HepG2 (cell line): ENCODE data around the gene PPRC1. TPM values are rescaled to one million over a fixed set of nuclear protein-coding genes. Genes with fewer than 3 reads are reported as not detected.

Experiments
- ARID4A ChIP-seq: sonication (generic); formaldehyde crosslinking; IDR thresholded peaks from 2 replicates; pipeline ENCODE4 v1.5.0; 2020; ENCODE audit warnings: mild to moderate bottlenecking, missing genetic modification reagents, borderline replicate concordance
- CCAR2 ChIP-seq: fragments of 200-400 bp; formaldehyde crosslinking; optimal IDR thresholded peaks from 2 replicates; pipeline ENCODE3; 2018; ENCODE audit warnings: low read depth, mild to moderate bottlenecking, low read length, moderate library complexity
- CHD2 ChIP-seq: IDR thresholded peaks from 2 replicates; pipeline ENCODE4 v1.6.1; 2011; ENCODE audit warnings: low read depth, low read length, improper control_type of control experiment
- FOSL1 ChIP-seq: sonication (generic); formaldehyde crosslinking; IDR thresholded peaks from 2 replicates; pipeline ENCODE4 v1.9.0; 2021; ENCODE audit warnings: missing genetic modification reagents, borderline replicate concordance
- HOXD1 ChIP-seq: sonication (generic); formaldehyde crosslinking; IDR thresholded peaks from 2 replicates; pipeline ENCODE4 v1.5.0; 2020; ENCODE audit warnings: missing genetic modification reagents
- MATR3 ChIP-seq: sonication (generic); formaldehyde crosslinking; IDR thresholded peaks from 2 replicates; pipeline ENCODE4 v1.4.0; 2020; ENCODE audit warnings: missing genetic modification reagents
- MAZ ChIP-seq, 2 experiments: sonication (generic) in 1 of 2; formaldehyde crosslinking in 1 of 2; IDR thresholded peaks; 2 replicates each; pipeline versions ENCODE4 v1.5.0 to v1.6.1; 2012 to 2020; ENCODE audit warnings: low read depth in 2 of 2, mild to moderate bottlenecking in 2 of 2, borderline replicate concordance in 1 of 2, improper control_type of control experiment in 1 of 2, low read length in 1 of 2, missing genetic modification reagents in 1 of 2, moderate library complexity in 1 of 2
- MYC ChIP-seq: sonication (generic); formaldehyde crosslinking; IDR thresholded peaks from 2 replicates; pipeline ENCODE4 v1.9.0; 2021; ENCODE audit warnings: missing genetic modification reagents, borderline replicate concordance
- NFE2L1 ChIP-seq: sonication (generic); formaldehyde crosslinking; IDR thresholded peaks from 2 replicates; pipeline ENCODE4 v1.4.0; 2020; ENCODE audit warnings: missing genetic modification reagents, mild to moderate bottlenecking, borderline replicate concordance
- PAX8 ChIP-seq: sonication (generic); formaldehyde crosslinking; IDR thresholded peaks from 2 replicates; pipeline ENCODE4 v1.8.0; 2022; ENCODE audit warnings: mild to moderate bottlenecking, missing genetic modification reagents, borderline replicate concordance
- POLR2G ChIP-seq: fragments of 200-400 bp; formaldehyde crosslinking; IDR thresholded peaks from 2 replicates; pipeline ENCODE4 v1.6.1; 2018; ENCODE audit warnings: mild to moderate bottlenecking, low read depth, low read length, moderate library complexity
- RARA ChIP-seq: IDR thresholded peaks from 2 replicates; pipeline ENCODE4 v1.6.1; 2016; ENCODE audit warnings: missing genetic modification reagents, missing compliant biosample characterization
- RNF2 ChIP-seq: fragments of 450-650 bp; conservative IDR thresholded peaks from 2 replicates; pipeline ENCODE4 v1.6.1; 2016; ENCODE audit warnings: low read depth
- SAFB2 ChIP-seq: sonication (generic); formaldehyde crosslinking; IDR thresholded peaks from 2 replicates; pipeline ENCODE4 v1.5.1; 2020; ENCODE audit warnings: missing genetic modification reagents, low read depth, mild to moderate bottlenecking, borderline replicate concordance
- SOX13 ChIP-seq, 3 experiments: fragments of 450-650 bp in 1 of 3; sonication (generic) in 1 of 3; formaldehyde crosslinking in 1 of 3; IDR thresholded peaks in 2 of 3; conservative IDR thresholded peaks in 1 of 3; 2 replicates each; pipeline versions ENCODE4 v1.5.0 to v1.6.1; 2016 to 2020; ENCODE audit warnings: antibody characterized with exemption in 1 of 3, mild to moderate bottlenecking in 1 of 3, missing compliant biosample characterization in 1 of 3, missing genetic modification reagents in 1 of 3, moderate library complexity in 1 of 3
- SP4 ChIP-seq: sonication (generic); formaldehyde crosslinking; IDR thresholded peaks from 2 replicates; pipeline ENCODE4 v1.8.1; 2023; ENCODE audit warnings: mild to moderate bottlenecking, missing genetic modification reagents
- ZFP82 ChIP-seq: sonication (generic); formaldehyde crosslinking; IDR thresholded peaks from 2 replicates; pipeline ENCODE4 v1.5.1; 2020; ENCODE audit warnings: mild to moderate bottlenecking, missing genetic modification reagents, borderline replicate concordance
- ZNF331 ChIP-seq: sonication (generic); formaldehyde crosslinking; IDR thresholded peaks from 2 replicates; pipeline ENCODE4 v1.4.0; 2020; ENCODE audit warnings: missing genetic modification reagents
- ZNF333 ChIP-seq: sonication (generic); formaldehyde crosslinking; IDR thresholded peaks from 2 replicates; pipeline ENCODE4 v1.4.0; 2020; ENCODE audit warnings: mild to moderate bottlenecking, missing genetic modification reagents, borderline replicate concordance
- ZNF746 ChIP-seq: sonication (generic); formaldehyde crosslinking; IDR thresholded peaks from 2 replicates; pipeline ENCODE4 v1.8.0; 2022; ENCODE audit warnings: mild to moderate bottlenecking, missing genetic modification reagents
- ZSCAN30 ChIP-seq: sonication (generic); formaldehyde crosslinking; IDR thresholded peaks from 2 replicates; pipeline ENCODE4 v1.5.0; 2020; ENCODE audit warnings: mild to moderate bottlenecking, missing genetic modification reagents
- polyA plus RNA-seq, 8 experiments: library from polyadenylated mRNA; depleted of rRNA in 3 of 8; stranded (reverse) in 7 of 8; unstranded in 1 of 8; fragments of >200 nt; fragmentation: Illumina TruSeq in 4 of 8; extraction: Trizol in 4 of 8; gene quantifications; 2 replicates each; pipeline versions ENCODE4 v1.2.1 to v1.2.3, GENCODE V29; 2011 to 2016; ENCODE audit warnings: low read depth in 4 of 8, missing spikeins in 1 of 8, mixed read lengths in 1 of 8; ENCODE audit not compliant: insufficient read depth in 1 of 8
- total RNA-seq, 5 experiments: library from RNA; depleted of rRNA; stranded (reverse); fragments of >200 nt; fragmentation: Illumina TruSeq; extraction: Trizol; gene quantifications; 2 replicates each; pipeline ENCODE4 v1.2.3, GENCODE V29; 2016; ENCODE audit warnings: low read depth in 1 of 5
- TF ChIP-seq, protein P1 (sequence below): IDR thresholded peaks from 2 replicates; pipeline ENCODE4 v1.6.1; 2016

PPRC1 gene
- total and polyA plus RNA-seq, 2 of the 13 experiments (the other 11 are each of a cell fraction or from before 2014, with no cell fraction given): 18.7 to 24.2 TPM

DNA sequence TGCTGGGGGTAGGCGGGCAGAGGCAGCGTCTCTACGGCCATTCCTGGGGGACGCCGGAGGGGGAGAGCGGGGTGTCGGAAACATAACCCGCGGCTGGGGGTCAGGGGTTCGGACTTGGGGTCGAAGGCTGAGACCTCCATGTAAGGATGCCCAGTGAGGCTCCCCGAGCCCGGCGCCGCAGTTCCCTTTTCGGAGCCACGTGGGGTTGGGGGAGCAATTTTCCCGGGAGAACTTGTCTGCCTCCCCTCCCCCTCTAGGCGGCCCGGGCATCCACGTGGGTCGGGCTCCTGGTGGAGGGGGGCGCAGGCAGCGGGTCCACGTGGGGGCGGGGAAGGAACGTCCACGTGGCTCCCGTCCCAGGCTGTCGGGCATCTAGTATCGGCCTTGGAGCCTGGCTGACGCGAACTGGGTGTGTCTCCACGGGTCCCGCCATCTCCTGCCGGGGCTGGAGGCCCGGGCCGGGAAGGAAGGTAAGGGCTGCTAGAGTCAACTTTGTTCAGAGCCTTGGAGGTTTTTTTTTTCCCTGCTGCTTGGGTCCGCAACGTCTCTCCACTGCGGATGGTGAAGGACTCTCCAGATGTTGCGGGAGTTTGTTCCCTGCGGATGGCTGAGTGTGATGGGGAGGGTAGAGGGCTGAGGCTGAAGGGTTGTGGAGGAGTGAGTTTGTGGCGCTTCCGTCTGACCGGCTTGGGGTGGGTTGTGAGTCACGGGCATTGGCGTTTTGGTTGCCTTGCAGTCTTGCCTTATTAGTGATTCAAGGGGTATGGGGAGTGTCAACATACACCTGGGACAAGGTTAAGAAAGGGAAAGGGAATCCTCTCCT is 744 bp downstream of the PPRC1 start (continued):
- TF ChIP-seq SOX13 (IDR thresholded peaks at IDR 0.05) (no peak), SOX13 (CRISPR knock-in tag; conservative IDR thresholded peaks at IDR 0.05 in 1 of 2, IDR thresholded peaks at IDR 0.05 in 1 of 2) (peak in 1 of 2 experiments; percentile 16; a peak in 1 of 4 replicates), MAZ (IDR thresholded peaks at IDR 0.05; ENCODE audit: borderline replicate concordance, low read depth, low read length) (0 out of 2 replicates have a peak, but pooled peaks have one; percentile 23), MAZ (CRISPR knock-in tag; IDR thresholded peaks at IDR 0.05; ENCODE audit: low read depth) (no peak), ZNF333 (no peak), ZFP82 (0 out of 2 replicates have a peak, but pooled peaks have one; percentile 23), ZNF746 (CRISPR knock-in tag) (0 out of 2 replicates have a peak, but pooled peaks have one; percentile 42), MATR3 (CRISPR knock-in tag) (no peak), RNF2 (0 out of 2 replicates have a peak, but pooled peaks have one; percentile 15), CCAR2 (no peak), ARID4A (CRISPR knock-in tag) (peak; percentile 85), ZSCAN30 (CRISPR knock-in tag) (no peak), NFE2L1 (no peak), SAFB2 (CRISPR knock-in tag) (peak; percentile 52; the same call in 1 of the 2 replicates), ZNF331 (CRISPR knock-in tag) (0 out of 2 replicates have a peak, but pooled peaks have one; percentile 72), SP4 (no peak), RARA (peak; percentile 7; the same call in 1 of the 2 replicates), PAX8 (no peak), CHD2 (peak; percentile 54; the same call in 1 of the 2 replicates), POLR2G (no peak), FOSL1 (CRISPR knock-in tag) (no peak), HOXD1 (CRISPR knock-in tag) (0 out of 2 replicates have a peak, but pooled peaks have one; percentile 56), MYC (CRISPR knock-in tag) (peak; percentile 100)
- TF ChIP-seq, protein P1, sequence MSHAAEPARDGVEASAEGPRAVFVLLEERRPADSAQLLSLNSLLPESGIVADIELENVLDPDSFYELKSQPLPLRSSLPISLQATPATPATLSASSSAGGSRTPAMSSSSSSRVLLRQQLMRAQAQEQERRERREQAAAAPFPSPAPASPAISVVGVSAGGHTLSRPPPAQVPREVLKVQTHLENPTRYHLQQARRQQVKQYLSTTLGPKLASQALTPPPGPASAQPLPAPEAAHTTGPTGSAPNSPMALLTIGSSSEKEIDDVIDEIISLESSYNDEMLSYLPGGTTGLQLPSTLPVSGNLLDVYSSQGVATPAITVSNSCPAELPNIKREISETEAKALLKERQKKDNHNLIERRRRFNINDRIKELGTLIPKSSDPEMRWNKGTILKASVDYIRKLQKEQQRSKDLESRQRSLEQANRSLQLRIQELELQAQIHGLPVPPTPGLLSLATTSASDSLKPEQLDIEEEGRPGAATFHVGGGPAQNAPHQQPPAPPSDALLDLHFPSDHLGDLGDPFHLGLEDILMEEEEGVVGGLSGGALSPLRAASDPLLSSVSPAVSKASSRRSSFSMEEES (CRISPR knock-in tag): peak; percentile 15; the same call in 1 of the 2 replicates
